HG03575 (cell line): ENCODE data around the gene CIB2.

Experiments
- ATAC-seq: cut with Tn5 transposase; IDR thresholded peaks from one replicate; pipeline ENCODE4 v1.9.1; 2021; ENCODE audit not compliant: unreplicated experiment, insufficient number of reproducible peaks, low FRiP score; ENCODE audit errors: extremely low read depth

CIB2 gene

DNA sequence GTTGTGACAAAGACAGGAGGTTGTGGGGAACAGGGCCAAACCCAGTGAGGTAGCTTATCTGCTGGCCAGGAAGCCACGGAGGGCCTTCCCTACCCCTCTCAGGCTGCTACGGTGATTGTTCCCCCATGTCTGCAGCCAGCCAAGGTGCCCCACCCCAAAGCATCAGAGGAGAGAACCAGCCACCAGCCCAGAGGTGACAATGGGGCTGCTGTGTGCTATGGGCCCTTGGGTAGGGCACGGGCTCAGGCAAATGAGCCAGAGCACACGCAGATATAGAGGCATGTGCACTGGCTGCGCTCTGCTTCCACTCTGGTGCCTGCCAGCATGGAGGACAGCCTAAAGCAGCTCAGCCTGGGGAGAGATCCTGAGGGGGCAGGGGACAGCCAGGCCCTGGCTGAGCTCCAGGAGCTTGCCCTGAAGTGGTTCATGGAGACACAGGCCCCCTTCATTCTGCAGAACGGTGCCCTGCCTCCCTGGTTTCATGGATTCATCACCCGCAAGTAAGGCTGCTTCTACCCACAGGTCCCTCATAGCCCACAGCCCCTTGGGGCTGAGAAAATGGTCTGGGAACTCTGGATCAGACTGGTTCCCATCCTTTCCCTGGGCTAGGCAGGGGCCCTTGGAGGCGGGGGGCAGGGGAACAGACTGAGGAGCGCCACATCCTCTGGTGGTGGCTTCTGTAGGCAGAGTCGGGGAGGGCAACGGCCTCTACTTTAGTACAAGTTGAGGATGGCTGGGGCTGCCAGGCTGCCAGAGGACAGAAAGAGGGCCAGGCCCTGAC is 38.8 kb downstream of the CIB2 start, which contains the start of gene SH2D7:
TSS of gene SH2D7 (plus strand) at position 301 of the 781 bp plus-strand sequence. CDS start at position 325, 24 bp downstream.
- ATAC-seq = no peak

DNA sequence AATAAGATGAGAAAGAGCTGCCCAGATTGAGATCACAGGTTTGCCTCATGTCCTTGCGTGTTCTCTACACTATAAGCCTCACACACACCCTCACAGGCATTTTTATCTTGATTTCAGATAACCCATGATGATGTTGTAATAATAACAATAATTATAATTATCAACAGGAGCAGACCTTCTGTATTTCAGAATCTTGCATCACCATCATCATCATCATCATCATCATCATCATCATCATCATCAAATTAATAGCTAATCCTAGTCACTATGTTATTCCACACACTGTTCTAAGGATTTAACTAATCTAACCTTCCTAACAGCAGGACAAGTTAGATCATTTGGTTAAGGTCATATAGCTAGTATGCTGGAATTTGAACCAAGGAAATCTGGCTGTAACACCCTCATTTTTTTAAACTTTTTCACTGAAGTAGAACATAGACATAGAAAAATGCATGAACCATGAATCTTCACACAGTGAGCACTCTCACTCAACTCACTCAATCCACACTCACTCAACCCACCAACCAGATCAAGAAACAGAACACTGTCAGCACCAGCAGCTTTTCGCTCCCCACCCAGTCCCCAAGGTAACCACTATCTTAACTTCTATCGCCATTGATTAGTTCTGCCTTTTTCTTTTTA is 40.7 kb downstream of the CIB2 start:
- no peak for ATAC-seq

GRCh38 chr15:78088773-78089080 is 42.5 kb downstream of the CIB2 start:
- no peak for ATAC-seq

GRCh38 chr15:78087951-78088772 is 43.1 kb downstream of the CIB2 start:
- ATAC-seq = no peak

DNA sequence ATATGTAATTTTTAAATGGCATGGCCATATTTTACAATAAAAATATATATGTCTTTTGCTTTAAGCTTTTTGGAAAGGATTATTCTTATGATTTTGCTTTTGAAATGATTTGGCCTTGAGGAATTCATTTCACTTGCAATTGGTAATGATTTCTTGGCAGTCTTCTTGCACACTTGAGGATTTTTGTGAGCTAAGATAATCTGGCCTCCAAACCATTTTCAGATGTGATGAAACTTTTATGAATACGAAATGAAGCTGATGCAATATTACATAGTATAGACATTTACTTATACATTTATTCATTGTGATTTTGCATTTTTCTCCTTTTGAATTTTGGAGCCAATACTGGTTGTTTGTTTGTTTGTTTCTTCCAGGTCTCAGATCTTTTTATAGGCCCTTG is 45.3 kb downstream of the CIB2 start:
- ATAC-seq = no peak

- ATAC-seq = no peak
These were observed 46.8 kb downstream of the CIB2 start for GRCh38 chr15:78084449-78084750.

DNA sequence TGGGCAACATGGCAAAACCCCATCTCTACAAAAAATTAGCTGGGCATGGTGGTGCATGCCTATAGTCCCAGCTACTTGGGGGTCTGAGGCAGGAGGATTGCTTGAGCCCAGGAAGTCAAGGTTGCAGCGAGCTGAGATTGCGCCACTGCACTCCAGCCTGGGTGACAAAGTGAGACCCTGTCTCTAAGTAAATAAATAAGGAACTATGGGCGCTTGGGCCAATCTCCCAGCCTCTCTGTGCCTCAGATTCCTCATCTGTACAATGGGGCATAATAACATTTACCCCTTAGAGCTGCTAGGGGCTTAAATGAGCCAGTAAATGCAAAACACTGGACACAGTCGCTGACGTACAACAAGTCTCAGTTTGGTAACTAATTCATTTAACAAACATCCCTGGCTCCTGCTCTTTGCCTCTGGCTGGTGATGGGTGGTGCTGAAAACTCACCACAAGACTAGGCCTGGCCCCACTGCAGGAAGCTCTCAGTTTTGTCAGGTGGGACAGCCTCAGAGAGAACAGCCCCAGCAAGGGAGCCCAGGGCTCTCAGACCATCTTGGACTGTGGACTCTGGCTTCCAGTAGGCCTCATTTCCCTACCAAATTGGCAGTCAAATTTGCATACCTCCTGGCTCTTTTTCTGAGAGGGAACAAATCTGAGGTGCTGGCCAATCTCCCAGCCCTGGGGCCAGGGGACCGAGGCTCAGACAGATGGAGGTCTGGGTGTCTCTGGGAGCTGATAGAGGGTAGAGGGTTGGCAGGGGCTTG is 47.4 kb downstream of the CIB2 start:
- no peak for ATAC-seq

DNA sequence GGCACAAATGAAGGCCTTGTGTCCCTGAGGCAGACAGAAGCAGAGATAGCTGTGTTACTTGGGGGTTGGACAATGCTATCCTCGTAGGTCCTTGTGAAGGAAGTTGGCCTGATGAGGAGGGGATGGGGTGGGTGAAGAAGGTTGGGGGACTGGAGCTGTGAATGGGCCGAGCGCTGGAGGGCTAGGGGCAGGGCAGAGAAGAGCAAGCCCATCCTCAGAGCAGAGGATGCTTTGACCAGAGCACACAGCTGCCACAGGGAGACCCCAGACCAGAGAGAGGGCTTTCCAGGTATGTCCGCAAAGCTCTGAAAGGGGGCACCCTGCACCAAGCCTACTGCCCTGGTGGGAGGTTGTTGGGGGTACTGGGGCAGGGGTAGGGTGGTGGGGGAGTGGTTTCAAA is 48.1 kb downstream of the CIB2 start:
- no peak for ATAC-seq

- ATAC-seq = no peak
These were observed 48.5 kb downstream of the CIB2 start for GRCh38 chr15:78082743-78083110.

DNA sequence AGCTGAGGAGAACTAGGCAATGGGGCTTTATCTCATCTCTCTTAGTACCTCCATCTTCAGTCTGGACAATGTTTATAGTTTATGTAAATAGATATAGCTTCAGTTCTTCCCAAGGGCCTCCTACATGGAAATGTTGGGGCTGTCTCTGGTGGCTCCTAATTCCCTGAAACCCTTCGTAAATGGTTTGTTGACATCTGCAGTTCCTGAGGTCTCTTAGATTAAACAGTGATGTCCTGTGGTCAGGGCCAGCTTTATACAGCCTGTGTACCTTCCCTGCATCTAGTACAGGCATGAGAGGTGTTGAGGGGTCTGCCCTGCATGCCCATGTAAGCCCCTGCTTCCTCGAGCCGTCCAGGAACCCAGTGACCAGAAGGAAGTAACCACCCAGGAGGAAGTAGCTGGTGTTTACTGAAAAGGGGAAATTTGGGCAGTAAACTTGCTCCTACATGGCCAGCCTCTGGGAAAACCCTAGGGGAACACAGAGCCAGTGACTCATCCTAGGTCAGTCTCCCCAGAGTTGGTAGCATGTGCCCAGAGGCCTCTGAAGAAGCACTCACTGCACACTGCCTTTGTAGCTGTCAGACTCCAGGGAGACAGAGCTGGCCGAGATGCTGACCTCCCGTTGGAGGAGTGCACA is 49.0 kb downstream of the CIB2 start:
- no peak for ATAC-seq

DNA sequence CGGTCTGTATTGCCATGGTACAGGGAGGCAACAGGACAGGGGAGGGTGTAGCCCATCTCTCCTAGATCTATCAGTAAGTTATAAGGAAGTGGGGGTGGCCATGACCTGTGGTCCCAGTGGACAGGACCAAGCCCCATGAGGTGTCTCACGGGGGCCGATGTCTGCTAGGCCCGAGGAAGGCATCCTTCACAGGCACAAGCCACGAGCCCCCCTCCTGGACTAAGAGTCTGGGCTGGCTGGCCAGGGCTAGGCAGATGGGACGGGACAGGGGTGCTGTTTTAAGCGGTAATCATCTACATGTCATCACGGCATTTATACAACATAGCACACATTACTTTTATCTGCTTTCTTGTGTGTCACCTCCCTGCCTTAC is 51.2 kb downstream of the CIB2 start:
- ATAC-seq = no peak

DNA sequence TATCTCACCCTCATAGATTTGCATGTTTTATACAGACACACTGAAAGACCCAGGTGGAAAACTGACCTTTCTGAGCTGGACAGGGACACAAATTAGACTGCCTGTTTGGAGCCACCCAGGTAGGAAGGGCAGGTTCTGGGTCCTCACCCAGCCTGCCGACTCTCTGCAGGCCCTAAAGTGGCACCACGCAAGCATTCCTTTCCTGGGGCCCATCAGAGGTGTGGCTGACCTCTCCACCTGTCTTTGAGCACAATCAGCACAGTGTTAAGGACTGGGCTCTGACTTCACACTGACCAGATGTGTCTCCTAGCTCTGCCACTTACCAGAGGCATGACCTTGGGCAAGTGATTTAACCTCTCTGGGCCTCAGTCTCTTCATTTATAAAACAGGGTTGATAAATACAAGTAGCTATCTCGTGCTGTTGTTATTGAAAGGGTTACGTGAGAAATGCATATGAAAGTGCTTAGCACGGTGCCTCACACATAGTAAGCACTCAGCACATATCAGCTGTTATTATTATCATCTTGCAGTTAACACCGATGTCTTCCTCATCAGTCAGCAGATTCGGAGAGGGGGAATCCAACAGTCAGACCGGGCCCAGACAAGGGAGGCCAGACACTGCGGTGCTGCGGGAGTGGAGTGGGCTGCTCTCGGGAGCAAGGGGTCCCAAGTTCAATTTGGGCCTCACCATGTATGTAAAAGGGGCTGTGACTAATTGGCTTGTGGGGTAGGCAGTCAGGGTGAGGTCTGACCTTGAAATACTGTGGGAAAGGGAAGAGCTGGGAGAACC is 51.8 kb downstream of the CIB2 start:
- no peak for ATAC-seq

DNA sequence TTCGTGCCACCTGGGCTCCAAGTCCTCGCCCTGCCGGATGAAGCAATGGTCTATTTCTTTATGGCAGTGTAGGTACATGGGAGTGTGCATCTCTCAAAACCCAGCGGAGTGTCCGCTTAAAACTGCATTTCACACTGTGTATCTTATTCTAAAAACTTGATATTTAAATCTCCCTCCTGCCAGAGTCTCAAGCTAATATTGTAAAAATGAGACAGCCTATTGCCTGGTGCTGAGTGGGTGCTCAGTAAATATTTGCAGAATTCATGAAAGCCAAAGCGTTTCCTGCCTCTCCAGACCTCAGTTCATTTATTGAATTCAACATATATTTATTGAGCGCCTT is 53.4 kb downstream of the CIB2 start:
- no peak for ATAC-seq

- no peak for ATAC-seq
These were observed 54.0 kb downstream of the CIB2 start, which contains the start of gene TBC1D2B for GRCh38 chr15:78077053-78077870. TSS of gene TBC1D2B (minus strand) at chr15:78077711. CDS start at chr15:78077652, 59 bp downstream.

GRCh38 chr15:78076231-78077052 is 54.8 kb downstream of the CIB2 start:
- ATAC-seq = no peak

DNA sequence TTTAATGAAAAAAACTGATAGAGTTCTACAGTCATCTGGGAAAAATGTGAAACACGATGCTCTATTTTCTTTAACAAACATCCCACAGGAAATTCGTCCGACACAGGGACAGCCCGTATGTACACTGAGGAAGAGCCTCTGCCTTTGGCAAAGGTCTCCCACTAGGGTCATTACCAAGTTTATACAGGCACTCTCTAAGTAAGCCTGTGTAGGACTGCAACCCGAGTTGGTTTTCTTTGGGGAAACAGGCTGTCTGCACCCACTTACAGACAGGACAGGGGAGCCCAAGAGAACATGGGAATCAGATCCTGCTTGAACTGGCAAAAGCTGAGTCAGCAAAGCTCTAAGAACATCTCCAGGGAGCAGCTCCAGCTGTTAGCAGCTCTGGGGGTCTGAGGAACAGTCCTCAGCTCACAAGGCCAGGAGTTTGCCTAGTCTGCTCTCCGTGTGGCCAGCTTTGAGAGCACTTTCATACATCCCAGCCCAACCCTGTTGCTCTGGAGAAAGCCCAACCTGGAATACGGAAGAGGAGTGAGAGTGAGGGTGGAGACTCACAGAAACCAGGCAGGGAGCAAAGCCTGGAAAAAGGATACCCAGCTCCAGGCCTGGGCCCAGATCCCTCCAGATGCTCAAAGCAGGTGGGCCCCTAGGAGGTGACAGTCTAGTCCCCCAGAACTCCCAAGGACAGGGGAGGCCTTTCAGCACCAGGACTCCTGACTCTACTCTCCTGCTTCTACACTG is 55.6 kb downstream of the CIB2 start:
- ATAC-seq = no peak
